Panc1 (cell line): ENCODE results near the gene PPP1R9A. TPM values are rescaled to one million over a fixed set of nuclear protein-coding genes. Genes with fewer than 3 reads are reported as not detected.

Experiments
- ATAC-seq: fragments of 200-7000 bp; cut with Tn5 transposase; 2 replicates; pipeline ENCODE4 v1.9.1; 2020; ENCODE audit warnings: mild to moderate bottlenecking, moderate library complexity
- BruUV-seq: library from RNA; stranded (reverse); fragments of 400-500 nt; replicated peaks from 2 replicates; lab custom pipeline; 2021; lab: Mats Ljungman, UMichigan
- CTCF ChIA-PET: fragments of 300-600 bp; sonication (Branson Sonifier 250); formaldehyde crosslinking; loops from one replicate; lab custom pipeline; 2022; ENCODE audit warnings: antibody characterized with exemption; lab: Charles Lee
- POLR2A ChIA-PET: fragments of 300-600 bp; sonication (Branson Sonifier 250); formaldehyde crosslinking; loops from one replicate; lab custom pipeline; 2022; ENCODE audit warnings: antibody characterized with exemption; lab: Charles Lee
- DNase-seq: peaks from one replicate; pipeline ENCODE4 v3.0.0-alpha.2; 2010; ENCODE audit warnings: low read depth, low spot score
- H3K27ac ChIP-seq: 2 replicates; pipeline ENCODE4 v1.5.1; 2011; ENCODE audit warnings: mild to moderate bottlenecking, low read length, inconsistent platforms
- H3K27me3 ChIP-seq: fragments of 200-500 bp; sonication (Bioruptor generic); 2 replicates; pipeline ENCODE4 v1.6.0; 2014; ENCODE audit warnings: low read length, inconsistent platforms; ENCODE audit not compliant: control insufficient read depth, insufficient read depth
- H3K36me3 ChIP-seq: fragments of 200-500 bp; sonication (Bioruptor generic); 2 replicates; pipeline ENCODE4 v1.5.1; 2014; ENCODE audit warnings: inconsistent platforms, mild to moderate bottlenecking, low read length, moderate library complexity; ENCODE audit not compliant: control insufficient read depth, insufficient read depth
- H3K4me1 ChIP-seq: 2 replicates; pipeline ENCODE4 v1.5.1; 2011; ENCODE audit warnings: inconsistent platforms, mild to moderate bottlenecking, low read length, moderate library complexity; ENCODE audit not compliant: control insufficient read depth, insufficient read depth
- H3K4me3 ChIP-seq, 2 experiments: 2 replicates each; pipeline ENCODE4 v1.5.1; 2011 to 2012; ENCODE audit warnings: low read depth in 2 of 2, low read length in 2 of 2, mild to moderate bottlenecking in 2 of 2, inconsistent platforms in 1 of 2, moderate library complexity in 1 of 2
- H3K9me3 ChIP-seq: fragments of 200-500 bp; sonication (Bioruptor generic); 2 replicates; pipeline ENCODE4 v1.5.1; 2014; ENCODE audit warnings: low read depth, mild to moderate bottlenecking, inconsistent platforms, low read length, moderate library complexity; ENCODE audit not compliant: control insufficient read depth, insufficient read depth
- POLR2AphosphoS5 ChIP-seq: IDR thresholded peaks from 2 replicates; pipeline ENCODE4 v1.6.1; 2012; ENCODE audit warnings: mild to moderate bottlenecking, low read depth, low read length, moderate library complexity
- SIN3A ChIP-seq: IDR thresholded peaks from 2 replicates; pipeline ENCODE4 v1.6.1; 2012; ENCODE audit warnings: low read depth, mild to moderate bottlenecking, low read length, moderate library complexity, borderline replicate concordance; ENCODE audit not compliant: insufficient read depth
- TCF7L2 ChIP-seq: IDR thresholded peaks from 2 replicates; pipeline ENCODE4 v1.6.1; 2011; ENCODE audit warnings: mild to moderate bottlenecking, low read depth, low read length, inconsistent platforms
- in situ Hi-C: cut with HindIII; loops from 2 replicates; pipeline ENCODE4 v1.10.0; 2016; ENCODE audit warnings: low sequenced_read_pairs, low pct_unique_long_range_greater_than_20kb
- intact Hi-C: fragments of 100-400 bp; cut with micrococcal nuclease; formaldehyde crosslinking; loops from one replicate; pipeline ENCODE4 v1.10.0; 2022; ENCODE audit not compliant: unreplicated experiment
- total RNA-seq: library from RNA; stranded (reverse); gene quantifications from one replicate; pipeline ENCODE4 v1.2.1, GENCODE V29; 2021; ENCODE audit not compliant: unreplicated experiment
- TF ChIP-seq, protein P1 (sequence below), 2 experiments: IDR thresholded peaks; 2 replicates each; pipeline ENCODE4 v1.6.1; 2011 to 2012; ENCODE audit warnings: low read depth in 2 of 2, control low read depth in 1 of 2, low read length in 1 of 2, mild to moderate bottlenecking in 1 of 2, moderate library complexity in 1 of 2; ENCODE audit not compliant: insufficient read depth in 1 of 2
- TF ChIP-seq, protein P2 (sequence below): fragments of 450-650 bp; IDR thresholded peaks from 2 replicates; pipeline ENCODE4 v1.5.1; 2017; ENCODE audit warnings: mild to moderate bottlenecking

PPP1R9A gene
- total RNA-seq, 1 experiment from 2014 or later: 5.0 TPM

DNA sequence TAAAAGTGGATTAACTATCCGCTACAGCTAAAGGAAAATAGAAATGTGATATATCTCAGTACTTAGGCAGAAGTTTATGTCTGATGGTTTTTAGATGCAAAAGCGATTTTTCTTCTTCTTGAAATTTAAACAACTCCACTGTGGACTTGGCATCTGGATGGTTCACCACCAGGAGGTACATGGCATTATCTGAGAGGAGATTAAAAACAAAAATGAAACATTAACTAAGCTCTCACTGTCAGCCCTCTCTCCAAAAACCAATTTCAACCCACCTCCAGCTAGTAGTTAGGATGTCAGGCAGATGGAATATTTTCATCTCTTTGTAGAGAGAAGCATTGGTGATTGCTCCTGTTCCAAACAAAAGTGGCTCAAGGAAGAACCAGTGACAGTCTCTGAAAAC, 404.0 kb downstream of the PPP1R9A start:
- ChIA-PET CTCF (interaction anchor here (0.7 kb wide), 1 partner anchor 403 kb away, joined by 4 read pairs; no protein-coding TSS in a partner anchor), POLR2A (no interaction called here)
- Histone ChIP-seq H3K9me3 (no peaks in the 10 kb centered on the region), H3K4me1 (no peaks in the 10 kb centered on the region), H3K36me3 (no peaks in the 10 kb centered on the region), H3K27me3 (no peaks in the 10 kb centered on the region), H3K4me3 (no peak overlapping the region), H3K27ac (no peak overlapping the region)
- TF ChIP-seq TCF7L2 (no peak), SIN3A (no peak), POLR2AphosphoS5 (no peak)
- TF ChIP-seq, protein P1, sequence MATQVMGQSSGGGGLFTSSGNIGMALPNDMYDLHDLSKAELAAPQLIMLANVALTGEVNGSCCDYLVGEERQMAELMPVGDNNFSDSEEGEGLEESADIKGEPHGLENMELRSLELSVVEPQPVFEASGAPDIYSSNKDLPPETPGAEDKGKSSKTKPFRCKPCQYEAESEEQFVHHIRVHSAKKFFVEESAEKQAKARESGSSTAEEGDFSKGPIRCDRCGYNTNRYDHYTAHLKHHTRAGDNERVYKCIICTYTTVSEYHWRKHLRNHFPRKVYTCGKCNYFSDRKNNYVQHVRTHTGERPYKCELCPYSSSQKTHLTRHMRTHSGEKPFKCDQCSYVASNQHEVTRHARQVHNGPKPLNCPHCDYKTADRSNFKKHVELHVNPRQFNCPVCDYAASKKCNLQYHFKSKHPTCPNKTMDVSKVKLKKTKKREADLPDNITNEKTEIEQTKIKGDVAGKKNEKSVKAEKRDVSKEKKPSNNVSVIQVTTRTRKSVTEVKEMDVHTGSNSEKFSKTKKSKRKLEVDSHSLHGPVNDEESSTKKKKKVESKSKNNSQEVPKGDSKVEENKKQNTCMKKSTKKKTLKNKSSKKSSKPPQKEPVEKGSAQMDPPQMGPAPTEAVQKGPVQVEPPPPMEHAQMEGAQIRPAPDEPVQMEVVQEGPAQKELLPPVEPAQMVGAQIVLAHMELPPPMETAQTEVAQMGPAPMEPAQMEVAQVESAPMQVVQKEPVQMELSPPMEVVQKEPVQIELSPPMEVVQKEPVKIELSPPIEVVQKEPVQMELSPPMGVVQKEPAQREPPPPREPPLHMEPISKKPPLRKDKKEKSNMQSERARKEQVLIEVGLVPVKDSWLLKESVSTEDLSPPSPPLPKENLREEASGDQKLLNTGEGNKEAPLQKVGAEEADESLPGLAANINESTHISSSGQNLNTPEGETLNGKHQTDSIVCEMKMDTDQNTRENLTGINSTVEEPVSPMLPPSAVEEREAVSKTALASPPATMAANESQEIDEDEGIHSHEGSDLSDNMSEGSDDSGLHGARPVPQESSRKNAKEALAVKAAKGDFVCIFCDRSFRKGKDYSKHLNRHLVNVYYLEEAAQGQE (IDR thresholded peaks at IDR 0.05; ENCODE audit: insufficient read depth in 1 of 2, low read depth in 2 of 2, low read length in 1 of 2): no peak
- TF ChIP-seq, protein P2, sequence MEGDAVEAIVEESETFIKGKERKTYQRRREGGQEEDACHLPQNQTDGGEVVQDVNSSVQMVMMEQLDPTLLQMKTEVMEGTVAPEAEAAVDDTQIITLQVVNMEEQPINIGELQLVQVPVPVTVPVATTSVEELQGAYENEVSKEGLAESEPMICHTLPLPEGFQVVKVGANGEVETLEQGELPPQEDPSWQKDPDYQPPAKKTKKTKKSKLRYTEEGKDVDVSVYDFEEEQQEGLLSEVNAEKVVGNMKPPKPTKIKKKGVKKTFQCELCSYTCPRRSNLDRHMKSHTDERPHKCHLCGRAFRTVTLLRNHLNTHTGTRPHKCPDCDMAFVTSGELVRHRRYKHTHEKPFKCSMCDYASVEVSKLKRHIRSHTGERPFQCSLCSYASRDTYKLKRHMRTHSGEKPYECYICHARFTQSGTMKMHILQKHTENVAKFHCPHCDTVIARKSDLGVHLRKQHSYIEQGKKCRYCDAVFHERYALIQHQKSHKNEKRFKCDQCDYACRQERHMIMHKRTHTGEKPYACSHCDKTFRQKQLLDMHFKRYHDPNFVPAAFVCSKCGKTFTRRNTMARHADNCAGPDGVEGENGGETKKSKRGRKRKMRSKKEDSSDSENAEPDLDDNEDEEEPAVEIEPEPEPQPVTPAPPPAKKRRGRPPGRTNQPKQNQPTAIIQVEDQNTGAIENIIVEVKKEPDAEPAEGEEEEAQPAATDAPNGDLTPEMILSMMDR: no peak
- in situ Hi-C loops: no loop called here
- BruUV-seq: no TSS peak
- DNase-seq: no peak
- ATAC-seq: no peak
- intact Hi-C loops: no loop called here

DNA sequence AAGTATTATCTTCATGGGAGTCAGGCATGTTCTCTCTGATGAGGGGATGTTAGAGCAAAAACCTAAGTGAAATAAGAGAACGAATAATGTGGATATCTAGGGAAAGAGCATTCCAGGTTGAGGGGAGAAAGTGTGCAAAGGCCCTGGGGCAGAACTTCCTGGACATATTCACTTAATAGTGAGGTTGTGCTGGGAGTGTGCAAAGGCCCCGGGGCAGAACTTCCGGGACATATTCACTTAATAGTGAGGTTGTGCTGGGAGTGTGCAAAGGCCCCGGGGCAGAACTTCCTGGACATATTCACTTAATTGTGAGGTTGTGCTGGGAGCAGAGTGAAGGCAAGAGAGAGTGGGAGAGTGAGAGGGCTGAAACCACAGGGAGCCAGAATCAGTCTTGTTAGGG, 405.2 kb downstream of the PPP1R9A start:
- Histone ChIP-seq H3K27me3 (no peaks in the 10 kb centered on the region), H3K4me3 (no peak overlapping the region), H3K9me3 (no peaks in the 10 kb centered on the region), H3K27ac (no peak overlapping the region), H3K36me3 (no peaks in the 10 kb centered on the region), H3K4me1 (no peaks in the 10 kb centered on the region)
- DNase-seq: no peak
- no TSS peak for BruUV-seq
- TF ChIP-seq SIN3A (no peak), POLR2AphosphoS5 (no peak), TCF7L2 (no peak)
- TF ChIP-seq, protein P1 (IDR thresholded peaks at IDR 0.05; ENCODE audit: insufficient read depth in 1 of 2, low read depth in 2 of 2, low read length in 1 of 2): no peak
- TF ChIP-seq, protein P2: no peak
- ATAC-seq: no peak
- intact Hi-C loops: no loop called here
- in situ Hi-C loops: no loop called here
- ChIA-PET POLR2A (no interaction called here), CTCF (no interaction called here)
